ENCODE results near the gene MEIS2.
"Not testable (repeated sequence)": the region's sequence is repeated elsewhere in the genome, so short reads cannot be mapped to it uniquely, and the experiment has no call there.

MEIS2 gene

DNA sequence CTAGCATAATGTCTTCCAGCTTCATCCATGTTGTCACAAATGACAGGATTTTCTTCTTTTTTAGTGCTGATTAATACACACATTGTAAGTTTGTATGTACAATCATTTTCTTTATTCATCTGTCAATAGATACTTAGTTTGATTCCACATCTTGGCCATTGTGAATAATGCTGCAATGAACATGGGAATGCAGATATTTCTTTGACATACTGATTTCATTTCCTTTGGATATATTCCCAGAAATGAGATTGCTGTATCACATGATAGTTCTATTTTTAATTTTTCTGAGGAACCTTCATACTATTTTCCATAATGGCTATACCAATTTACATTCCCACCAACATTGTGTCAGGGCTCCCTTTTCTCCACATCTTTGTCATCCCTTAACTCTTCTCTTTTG is 117.9 kb downstream of the MEIS2 start:
- Histone ChIP-seq H2AFZ (ENCODE audit: low read length, unreplicated experiment) (no peak overlapping the region), H3K79me2 (ENCODE audit: control insufficient read depth, insufficient read depth, low read length, unreplicated experiment) (no peaks in the 10 kb centered on the region), H3K36me3 (ENCODE audit: insufficient read depth, low read length) (peaks cover 11% of the 10 kb centered on the region), H3K27ac (ENCODE audit: low read depth, low read length) (no peak overlapping the region), H3K4me1 (ENCODE audit: control insufficient read depth, insufficient read depth, low read length, unreplicated experiment) (no peaks in the 10 kb centered on the region), H3K27me3 (ENCODE audit: insufficient read depth, low read length) (no peaks in the 10 kb centered on the region), H3K4me3 (ENCODE audit: low read depth, low read length) (no peak overlapping the region)

GRCh38 chr15:36980281-36980680 is 120.1 kb downstream of the MEIS2 start:
- H2AFZ ChIP-seq (ENCODE audit: low read length, unreplicated experiment); H3K27me3 ChIP-seq (ENCODE audit: insufficient read depth, low read length); H3K79me2 ChIP-seq (ENCODE audit: control insufficient read depth, insufficient read depth, low read length, unreplicated experiment); H3K36me3 ChIP-seq (ENCODE audit: insufficient read depth, low read length); H3K4me1 ChIP-seq (ENCODE audit: control insufficient read depth, insufficient read depth, low read length, unreplicated experiment); H3K27ac ChIP-seq (ENCODE audit: low read depth, low read length); H3K4me3 ChIP-seq (ENCODE audit: low read depth, low read length): not testable (repeated sequence)

GRCh38 chr15:36978625-36979024 is 121.7 kb downstream of the MEIS2 start:
- Histone ChIP-seq H3K79me2 (ENCODE audit: control insufficient read depth, insufficient read depth, low read length, unreplicated experiment) (no peaks in the 10 kb centered on the region), H2AFZ (ENCODE audit: low read length, unreplicated experiment) (no peak overlapping the region), H3K27me3 (ENCODE audit: insufficient read depth, low read length) (no peaks in the 10 kb centered on the region), H3K36me3 (ENCODE audit: insufficient read depth, low read length) (0 out of 2 replicates have a peak, but pooled peaks cover 2% of the 10 kb centered on the region), H3K27ac (ENCODE audit: low read depth, low read length) (no peak overlapping the region), H3K4me1 (ENCODE audit: control insufficient read depth, insufficient read depth, low read length, unreplicated experiment) (no peaks in the 10 kb centered on the region), H3K4me3 (ENCODE audit: low read depth, low read length) (no peak overlapping the region)

DNA sequence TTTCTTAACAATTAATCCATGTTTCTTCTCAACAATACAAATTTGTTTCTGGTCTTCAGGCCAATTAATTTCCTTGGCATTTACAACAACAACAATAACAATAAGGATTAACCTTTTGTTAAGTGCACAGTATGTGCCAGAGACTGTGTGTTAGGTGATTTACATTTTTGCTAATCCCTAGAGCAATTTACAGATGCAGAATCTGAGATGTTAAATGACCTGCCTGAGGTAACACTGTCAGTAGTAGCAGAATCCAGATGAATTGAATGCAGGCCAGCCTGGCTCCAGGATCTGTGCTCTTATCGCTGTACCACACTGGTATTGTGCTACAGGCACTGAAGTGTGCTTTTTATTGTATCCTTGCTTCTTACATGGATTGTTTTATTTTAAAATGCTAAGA is 122.2 kb downstream of the MEIS2 start:
- Histone ChIP-seq H3K36me3 (ENCODE audit: insufficient read depth, low read length) (0 out of 2 replicates have a peak, but pooled peaks cover 2% of the 10 kb centered on the region), H3K27ac (ENCODE audit: low read depth, low read length) (no peak overlapping the region), H2AFZ (ENCODE audit: low read length, unreplicated experiment) (no peak overlapping the region), H3K27me3 (ENCODE audit: insufficient read depth, low read length) (no peaks in the 10 kb centered on the region), H3K4me1 (ENCODE audit: control insufficient read depth, insufficient read depth, low read length, unreplicated experiment) (no peaks in the 10 kb centered on the region), H3K79me2 (ENCODE audit: control insufficient read depth, insufficient read depth, low read length, unreplicated experiment) (no peaks in the 10 kb centered on the region), H3K4me3 (ENCODE audit: low read depth, low read length) (no peak overlapping the region)

DNA sequence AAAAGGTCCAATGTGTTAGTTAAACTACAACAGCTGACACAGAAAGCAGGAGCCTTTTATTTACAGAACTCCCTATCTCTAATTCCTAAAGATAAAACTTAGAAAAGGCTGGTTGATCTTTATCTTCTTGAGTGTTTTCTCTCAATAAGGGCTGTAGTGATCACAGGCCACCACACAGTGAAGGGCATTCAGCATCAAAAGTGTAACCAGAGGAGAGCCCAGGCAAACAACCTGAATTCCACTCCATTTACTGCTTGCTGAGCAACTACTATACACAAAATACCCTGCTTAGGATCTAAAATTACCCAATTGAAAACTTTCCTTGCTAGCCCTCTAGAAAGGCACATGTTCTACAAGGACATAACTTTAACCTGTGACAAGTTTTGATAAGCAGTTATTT is 122.7 kb downstream of the MEIS2 start:
- H3K27ac ChIP-seq (ENCODE audit: low read depth, low read length), result no peak overlapping the region
- no peak overlapping the region for H2AFZ ChIP-seq (ENCODE audit: low read length, unreplicated experiment)
- no peaks in the 10 kb centered on the region for H3K79me2 ChIP-seq (ENCODE audit: control insufficient read depth, insufficient read depth, low read length, unreplicated experiment)
- H3K27me3 ChIP-seq (ENCODE audit: insufficient read depth, low read length), result no peaks in the 10 kb centered on the region
- 0 out of 2 replicates have a peak, but pooled peaks cover 2% of the 10 kb centered on the region for H3K36me3 ChIP-seq (ENCODE audit: insufficient read depth, low read length)
- H3K4me3 ChIP-seq (ENCODE audit: low read depth, low read length), result no peak overlapping the region
- no peaks in the 10 kb centered on the region for H3K4me1 ChIP-seq (ENCODE audit: control insufficient read depth, insufficient read depth, low read length, unreplicated experiment)

DNA sequence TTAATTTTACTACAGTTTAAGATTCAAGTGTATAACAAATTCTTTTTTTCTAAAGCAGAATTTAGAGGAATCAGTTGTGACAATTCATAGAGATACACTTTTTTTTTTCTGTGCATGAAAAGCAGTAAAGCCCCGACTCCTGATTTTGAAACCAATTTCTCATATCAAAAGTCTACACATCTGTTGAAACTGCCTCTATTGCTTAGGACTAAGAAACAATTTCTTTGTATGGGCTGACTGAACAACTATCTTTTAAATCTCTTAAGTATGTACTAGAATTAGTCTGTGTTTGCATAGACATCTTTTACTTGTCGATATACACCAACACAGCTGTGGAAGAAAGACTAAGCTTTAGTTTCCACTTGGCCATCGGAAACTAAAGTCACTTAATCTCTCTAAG is 127.6 kb downstream of the MEIS2 start:
- H3K79me2 ChIP-seq (ENCODE audit: control insufficient read depth, insufficient read depth, low read length, unreplicated experiment), result no peaks in the 10 kb centered on the region
- no peaks in the 10 kb centered on the region; the same call in 1 of the 2 replicates for H3K36me3 ChIP-seq (ENCODE audit: insufficient read depth, low read length)
- H3K27ac ChIP-seq (ENCODE audit: low read depth, low read length), result no peak overlapping the region
- no peak overlapping the region for H2AFZ ChIP-seq (ENCODE audit: low read length, unreplicated experiment)
- H3K4me1 ChIP-seq (ENCODE audit: control insufficient read depth, insufficient read depth, low read length, unreplicated experiment), result no peaks in the 10 kb centered on the region
- no peak overlapping the region for H3K4me3 ChIP-seq (ENCODE audit: low read depth, low read length)
- H3K27me3 ChIP-seq (ENCODE audit: insufficient read depth, low read length), result no peaks in the 10 kb centered on the region

- Histone ChIP-seq H3K79me2 (ENCODE audit: control insufficient read depth, insufficient read depth, low read length, unreplicated experiment) (no peaks in the 10 kb centered on the region), H3K36me3 (ENCODE audit: insufficient read depth, low read length) (no peaks in the 10 kb centered on the region; the same call in 1 of the 2 replicates), H3K4me3 (ENCODE audit: low read depth, low read length) (no peak overlapping the region), H2AFZ (ENCODE audit: low read length, unreplicated experiment) (no peak overlapping the region), H3K4me1 (ENCODE audit: control insufficient read depth, insufficient read depth, low read length, unreplicated experiment) (no peaks in the 10 kb centered on the region), H3K27me3 (ENCODE audit: insufficient read depth, low read length) (no peaks in the 10 kb centered on the region), H3K27ac (ENCODE audit: low read depth, low read length) (no peak overlapping the region)
Measured at GRCh38 chr15:36970522-36970921, 129.8 kb downstream of the MEIS2 start.

- Histone ChIP-seq H3K36me3 (ENCODE audit: insufficient read depth, low read length) (no peaks in the 10 kb centered on the region; the same call in 1 of the 2 replicates), H3K4me1 (ENCODE audit: control insufficient read depth, insufficient read depth, low read length, unreplicated experiment) (no peaks in the 10 kb centered on the region), H3K4me3 (ENCODE audit: low read depth, low read length) (no peak overlapping the region), H3K27ac (ENCODE audit: low read depth, low read length) (no peak overlapping the region), H3K79me2 (ENCODE audit: control insufficient read depth, insufficient read depth, low read length, unreplicated experiment) (no peaks in the 10 kb centered on the region), H2AFZ (ENCODE audit: low read length, unreplicated experiment) (no peak overlapping the region), H3K27me3 (ENCODE audit: insufficient read depth, low read length) (no peaks in the 10 kb centered on the region)
Measured at GRCh38 chr15:36967929-36968328, 132.4 kb downstream of the MEIS2 start.

GRCh38 chr15:36966708-36967107 is 133.6 kb downstream of the MEIS2 start:
- no peaks in the 10 kb centered on the region for H3K79me2 ChIP-seq (ENCODE audit: control insufficient read depth, insufficient read depth, low read length, unreplicated experiment)
- H3K27me3 ChIP-seq (ENCODE audit: insufficient read depth, low read length), result no peaks in the 10 kb centered on the region
- no peak overlapping the region for H2AFZ ChIP-seq (ENCODE audit: low read length, unreplicated experiment)
- no peak overlapping the region for H3K4me3 ChIP-seq (ENCODE audit: low read depth, low read length)
- H3K27ac ChIP-seq (ENCODE audit: low read depth, low read length), result no peak overlapping the region
- no peaks in the 10 kb centered on the region for H3K4me1 ChIP-seq (ENCODE audit: control insufficient read depth, insufficient read depth, low read length, unreplicated experiment)
- H3K36me3 ChIP-seq (ENCODE audit: insufficient read depth, low read length), result no peaks in the 10 kb centered on the region; the same call in 1 of the 2 replicates

DNA sequence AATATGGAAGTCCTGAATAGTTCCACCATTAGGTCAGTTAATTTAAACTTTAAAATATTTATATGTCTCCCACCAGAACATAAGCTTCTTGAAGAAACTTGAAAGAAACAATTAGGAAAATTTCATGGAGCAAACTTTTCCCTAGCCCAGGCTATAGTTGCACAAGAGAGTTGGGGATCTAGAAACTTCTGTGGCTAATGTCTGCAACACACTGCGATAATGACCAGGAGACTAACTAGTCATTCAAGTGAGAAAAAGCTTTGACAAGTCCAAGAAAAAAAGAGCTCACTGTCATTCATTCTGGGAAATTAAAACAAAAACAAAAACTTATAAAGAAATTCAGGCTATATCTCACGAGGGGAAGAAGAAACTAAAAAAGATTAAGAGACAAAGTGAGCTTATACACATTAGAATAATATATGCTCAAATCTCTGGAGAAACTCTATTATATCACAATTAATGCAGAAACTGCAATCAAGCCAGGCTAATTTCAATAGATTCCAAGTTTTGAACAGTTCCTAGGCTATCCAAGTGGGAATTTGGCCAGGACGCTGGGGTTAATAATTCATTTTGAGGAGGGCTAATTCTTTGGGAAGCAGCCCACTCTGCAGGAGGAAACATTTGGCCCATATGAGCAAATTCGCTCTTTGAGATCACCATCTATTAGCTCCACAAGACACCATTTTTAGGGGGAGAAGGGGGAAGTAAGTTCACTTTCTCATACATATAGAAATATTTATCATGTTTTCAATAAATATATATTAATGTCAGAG is 134.6 kb downstream of the MEIS2 start:
- Histone ChIP-seq H2AFZ (ENCODE audit: low read length, unreplicated experiment) (no peak overlapping the region), H3K27ac (ENCODE audit: low read depth, low read length) (no peak overlapping the region), H3K4me1 (ENCODE audit: control insufficient read depth, insufficient read depth, low read length, unreplicated experiment) (no peaks in the 10 kb centered on the region), H3K27me3 (ENCODE audit: insufficient read depth, low read length) (no peaks in the 10 kb centered on the region), H3K36me3 (ENCODE audit: insufficient read depth, low read length) (no peaks in the 10 kb centered on the region; the same call in 1 of the 2 replicates), H3K79me2 (ENCODE audit: control insufficient read depth, insufficient read depth, low read length, unreplicated experiment) (no peaks in the 10 kb centered on the region), H3K4me3 (ENCODE audit: low read depth, low read length) (no peak overlapping the region)

DNA sequence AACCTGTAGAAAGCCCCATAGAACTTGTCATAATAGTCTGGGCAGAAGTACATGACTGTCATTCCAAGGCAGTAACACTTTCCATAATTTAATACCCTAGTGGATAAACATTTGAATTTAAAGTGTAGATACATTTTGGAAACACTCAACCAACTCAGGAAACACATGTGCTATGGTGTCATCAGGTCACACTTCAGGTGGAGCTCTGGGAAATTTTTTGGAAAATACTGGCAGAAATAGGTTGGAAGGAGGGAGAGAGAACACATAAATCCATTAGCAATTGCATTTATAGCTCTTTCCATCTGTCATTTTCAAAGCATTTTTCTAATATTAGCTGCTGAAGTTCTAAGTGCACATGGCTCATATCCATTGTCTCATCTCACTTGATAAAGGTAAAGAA is 135.7 kb downstream of the MEIS2 start:
- no peak overlapping the region for H3K27ac ChIP-seq (ENCODE audit: low read depth, low read length)
- no peaks in the 10 kb centered on the region for H3K27me3 ChIP-seq (ENCODE audit: insufficient read depth, low read length)
- no peaks in the 10 kb centered on the region for H3K79me2 ChIP-seq (ENCODE audit: control insufficient read depth, insufficient read depth, low read length, unreplicated experiment)
- H3K4me3 ChIP-seq (ENCODE audit: low read depth, low read length), result no peak overlapping the region
- no peak overlapping the region for H2AFZ ChIP-seq (ENCODE audit: low read length, unreplicated experiment)
- H3K4me1 ChIP-seq (ENCODE audit: control insufficient read depth, insufficient read depth, low read length, unreplicated experiment), result no peaks in the 10 kb centered on the region
- H3K36me3 ChIP-seq (ENCODE audit: insufficient read depth, low read length), result no peaks in the 10 kb centered on the region; the same call in 1 of the 2 replicates
